ENCODE data around the gene COL4A4.

Gene COL4A4

DNA sequence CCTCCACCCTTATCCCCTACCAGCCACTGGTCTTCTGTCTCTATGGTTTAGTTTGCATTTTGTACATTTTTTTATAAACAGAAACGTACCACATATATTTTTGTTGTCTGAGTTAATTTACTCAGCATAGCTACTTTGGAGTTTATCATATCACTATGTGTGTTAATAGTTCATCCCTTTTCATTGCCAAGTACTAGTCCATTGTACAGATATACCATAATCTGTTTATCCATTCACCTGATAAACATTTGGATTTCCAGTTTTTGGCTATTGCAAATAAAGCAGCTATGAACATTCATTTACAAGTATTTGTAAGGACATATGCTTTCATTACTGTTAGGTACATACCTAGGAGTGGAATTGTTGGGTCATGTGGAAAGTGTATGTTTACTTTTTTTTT is 204.6 kb downstream of the COL4A4 start:
- Histone ChIP-seq H3K79me2 (ENCODE audit: insufficient read depth, low read depth) (no peaks in the 10 kb centered on the region), H3K4me3 (IDR thresholded peaks at IDR 0.05; ENCODE audit: insufficient read depth, low read depth, low read length) (no peak overlapping the region), H4K20me1 (ENCODE audit: insufficient read depth) (no peaks in the 10 kb centered on the region), H3K9ac (no peak overlapping the region), H3K27ac (no peak overlapping the region), H3K4me2 (no peak overlapping the region), H3K27me3 (ENCODE audit: insufficient read depth, low read depth) (no peaks in the 10 kb centered on the region), H3K36me3 (ENCODE audit: insufficient read depth) (no peaks in the 10 kb centered on the region), H2AFZ (ENCODE audit: low read depth) (no peak overlapping the region), H3K4me1 (ENCODE audit: low read depth, poor library complexity, severe bottlenecking) (no peaks in the 10 kb centered on the region)
- TF ChIP-seq, protein P1, sequence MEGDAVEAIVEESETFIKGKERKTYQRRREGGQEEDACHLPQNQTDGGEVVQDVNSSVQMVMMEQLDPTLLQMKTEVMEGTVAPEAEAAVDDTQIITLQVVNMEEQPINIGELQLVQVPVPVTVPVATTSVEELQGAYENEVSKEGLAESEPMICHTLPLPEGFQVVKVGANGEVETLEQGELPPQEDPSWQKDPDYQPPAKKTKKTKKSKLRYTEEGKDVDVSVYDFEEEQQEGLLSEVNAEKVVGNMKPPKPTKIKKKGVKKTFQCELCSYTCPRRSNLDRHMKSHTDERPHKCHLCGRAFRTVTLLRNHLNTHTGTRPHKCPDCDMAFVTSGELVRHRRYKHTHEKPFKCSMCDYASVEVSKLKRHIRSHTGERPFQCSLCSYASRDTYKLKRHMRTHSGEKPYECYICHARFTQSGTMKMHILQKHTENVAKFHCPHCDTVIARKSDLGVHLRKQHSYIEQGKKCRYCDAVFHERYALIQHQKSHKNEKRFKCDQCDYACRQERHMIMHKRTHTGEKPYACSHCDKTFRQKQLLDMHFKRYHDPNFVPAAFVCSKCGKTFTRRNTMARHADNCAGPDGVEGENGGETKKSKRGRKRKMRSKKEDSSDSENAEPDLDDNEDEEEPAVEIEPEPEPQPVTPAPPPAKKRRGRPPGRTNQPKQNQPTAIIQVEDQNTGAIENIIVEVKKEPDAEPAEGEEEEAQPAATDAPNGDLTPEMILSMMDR (conservative IDR thresholded peaks at IDR 0.05; ENCODE audit: low read depth, low read length): no peak

DNA sequence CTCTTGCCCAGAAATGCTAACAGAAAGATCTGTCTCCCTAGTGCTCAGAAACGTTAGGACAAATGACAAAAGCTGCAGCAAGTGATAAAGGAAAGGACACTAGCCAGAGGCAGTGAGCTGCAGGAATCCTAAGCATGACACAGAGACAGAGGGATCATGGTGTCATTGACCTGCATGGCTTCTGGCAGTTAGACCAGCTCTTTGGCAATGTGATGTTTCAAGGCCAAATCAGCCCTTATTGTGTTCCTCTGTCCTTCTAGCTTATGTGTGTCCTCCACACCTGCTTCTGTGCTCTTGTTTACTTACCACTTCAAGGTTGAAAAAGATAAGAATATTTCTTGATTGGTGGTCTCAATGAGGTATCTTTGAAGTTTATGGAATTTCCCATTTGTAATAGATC is 207.3 kb downstream of the COL4A4 start:
- Histone ChIP-seq H3K36me3 (ENCODE audit: insufficient read depth) (no peaks in the 10 kb centered on the region), H3K4me3 (IDR thresholded peaks at IDR 0.05; ENCODE audit: insufficient read depth, low read depth, low read length) (no peak overlapping the region), H3K4me2 (no peak overlapping the region), H2AFZ (ENCODE audit: low read depth) (no peak overlapping the region), H3K9ac (no peak overlapping the region), H3K27me3 (ENCODE audit: insufficient read depth, low read depth) (no peaks in the 10 kb centered on the region), H4K20me1 (ENCODE audit: insufficient read depth) (no peaks in the 10 kb centered on the region), H3K27ac (no peak overlapping the region), H3K79me2 (ENCODE audit: insufficient read depth, low read depth) (no peaks in the 10 kb centered on the region), H3K4me1 (ENCODE audit: low read depth, poor library complexity, severe bottlenecking) (no peaks in the 10 kb centered on the region)
- TF ChIP-seq, protein P1 (conservative IDR thresholded peaks at IDR 0.05; ENCODE audit: low read depth, low read length): no peak

DNA sequence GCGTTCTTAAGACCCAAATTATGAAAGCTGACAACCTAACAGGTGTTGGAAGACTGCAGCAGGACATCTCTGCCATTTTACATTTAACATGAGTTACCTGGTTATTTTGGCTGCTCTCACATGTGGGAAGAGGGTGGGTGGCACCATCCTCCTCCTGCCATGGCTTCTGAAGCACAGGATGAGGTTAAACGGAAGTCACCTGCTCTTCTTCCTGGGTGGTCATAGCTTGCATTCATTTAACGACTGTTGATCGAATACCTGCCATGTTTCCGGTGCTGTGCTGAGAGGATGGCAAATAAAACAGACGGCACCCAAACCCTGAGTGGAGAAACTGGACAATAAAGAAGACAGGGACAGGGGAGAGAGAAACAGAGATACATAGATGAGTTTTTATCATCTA is 210.2 kb downstream of the COL4A4 start:
- Histone ChIP-seq H3K4me1 (ENCODE audit: low read depth, poor library complexity, severe bottlenecking) (no peaks in the 10 kb centered on the region), H3K27ac (no peak overlapping the region), H3K79me2 (ENCODE audit: insufficient read depth, low read depth) (no peaks in the 10 kb centered on the region), H4K20me1 (ENCODE audit: insufficient read depth) (no peaks in the 10 kb centered on the region), H3K9ac (no peak overlapping the region), H3K4me3 (IDR thresholded peaks at IDR 0.05; ENCODE audit: insufficient read depth, low read depth, low read length) (no peak overlapping the region), H3K36me3 (ENCODE audit: insufficient read depth) (no peaks in the 10 kb centered on the region), H2AFZ (ENCODE audit: low read depth) (no peak overlapping the region), H3K27me3 (ENCODE audit: insufficient read depth, low read depth) (no peaks in the 10 kb centered on the region), H3K4me2 (no peak overlapping the region)
- TF ChIP-seq, protein P1 (conservative IDR thresholded peaks at IDR 0.05; ENCODE audit: low read depth, low read length): no peak

DNA sequence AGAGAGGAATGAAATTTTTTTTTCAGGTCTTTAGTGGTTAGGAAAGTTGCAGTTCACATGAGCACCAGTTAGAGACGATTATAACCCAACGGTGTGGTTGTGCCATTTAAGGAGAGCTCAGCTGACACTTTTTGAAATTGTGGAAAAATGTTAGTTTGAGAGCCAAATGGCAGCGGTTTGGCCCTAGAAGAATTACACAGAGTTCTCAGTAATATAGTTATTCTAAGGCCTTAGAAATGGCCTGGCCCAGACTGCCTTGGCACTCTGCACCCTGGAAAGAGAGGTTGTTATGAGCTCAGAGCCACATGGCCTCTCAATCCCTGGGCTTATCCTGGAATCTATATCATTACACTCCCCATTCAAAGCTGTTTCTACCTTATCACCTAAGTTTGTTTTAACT is 210.8 kb downstream of the COL4A4 start:
- Histone ChIP-seq H2AFZ (ENCODE audit: low read depth) (no peak overlapping the region), H3K27ac (no peak overlapping the region), H3K79me2 (ENCODE audit: insufficient read depth, low read depth) (no peaks in the 10 kb centered on the region), H3K4me2 (no peak overlapping the region), H3K9ac (no peak overlapping the region), H3K4me3 (IDR thresholded peaks at IDR 0.05; ENCODE audit: insufficient read depth, low read depth, low read length) (no peak overlapping the region), H3K36me3 (ENCODE audit: insufficient read depth) (no peaks in the 10 kb centered on the region), H4K20me1 (ENCODE audit: insufficient read depth) (no peaks in the 10 kb centered on the region), H3K27me3 (ENCODE audit: insufficient read depth, low read depth) (no peaks in the 10 kb centered on the region), H3K4me1 (ENCODE audit: low read depth, poor library complexity, severe bottlenecking) (no peaks in the 10 kb centered on the region)
- TF ChIP-seq, protein P1 (conservative IDR thresholded peaks at IDR 0.05; ENCODE audit: low read depth, low read length): no peak
